B cell (primary cell): ENCODE measurements around the gene GPM6B. TPM values are rescaled to one million over a fixed set of nuclear protein-coding genes. Genes with fewer than 3 reads are reported as not detected.

ENCODE experiments used
- ATAC-seq: fragments of 200-7000 bp; cut with Tn5 transposase; one replicate; pipeline ENCODE4 v1.10.0; 2021; ENCODE audit warnings: low read depth, mild to moderate bottlenecking, moderate number of reproducible peaks, moderate library complexity
- CTCF ChIA-PET: fragments of 350-600 bp; sonication (Branson Sonifier 250); formaldehyde crosslinking; loops from one replicate; lab custom pipeline; 2021; ENCODE audit warnings: antibody characterized with exemption, inconsistent platforms; lab: Charles Lee
- POLR2A ChIA-PET: fragments of 350-600 bp; sonication (Branson Sonifier 250); formaldehyde crosslinking; loops from one replicate; lab custom pipeline; 2021; ENCODE audit warnings: antibody characterized with exemption; lab: Charles Lee
- DNase-seq: peaks from one replicate; pipeline ENCODE4 v3.0.0; 2013
- H2AFZ ChIP-seq: 2 replicates; pipeline ENCODE4 v1.6.1; 2012; ENCODE audit warnings: mild to moderate bottlenecking, low read depth, low read length; ENCODE audit not compliant: insufficient read depth, poor library complexity, severe bottlenecking
- H3K27ac ChIP-seq, 2 donors: 1 replicate in 1 of 2; 2 replicates in 1 of 2; pipeline ENCODE4 v1.5.1; 2012 to 2013; ENCODE audit warnings: low read length in 2 of 2, mild to moderate bottlenecking in 2 of 2, moderate library complexity in 1 of 2
- H3K27me3 ChIP-seq, 4 experiments: fragments of 200-600 bp in 1 of 4; sonication (generic) in 1 of 4; replicated peaks in 1 of 4; 1 replicate in 2 of 4; 2 replicates in 2 of 4; pipeline versions ENCODE4 v1.6.1 to v1.7.0; 2013 to 2016; ENCODE audit warnings: low read length in 3 of 4, mild to moderate bottlenecking in 2 of 4, mixed read lengths in 1 of 4, moderate library complexity in 1 of 4; ENCODE audit not compliant: insufficient read depth in 4 of 4, control insufficient read depth in 3 of 4; ENCODE audit errors: control extremely low read depth in 1 of 4
- H3K36me3 ChIP-seq, 2 experiments: replicated peaks in 1 of 2; 1 replicate in 1 of 2; 2 replicates in 1 of 2; pipeline versions ENCODE4 v1.6.1 to v1.7.1; 2013; ENCODE audit warnings: low read length in 1 of 2; ENCODE audit not compliant: insufficient read depth in 2 of 2, control insufficient read depth in 1 of 2; ENCODE audit errors: control extremely low read depth in 1 of 2, extremely low read depth in 1 of 2
- H3K4me1 ChIP-seq, 2 donors: fragments of 200-600 bp in 1 of 2; sonication (generic) in 1 of 2; 1 replicate in 1 of 2; 2 replicates in 1 of 2; pipeline versions ENCODE4 v1.5.1 to v1.6.1; 2013 to 2017; ENCODE audit warnings: low read length in 2 of 2; ENCODE audit not compliant: control insufficient read depth in 2 of 2, insufficient read depth in 2 of 2
- H3K4me2 ChIP-seq: replicated peaks from 2 replicates; pipeline ENCODE3; 2012; ENCODE audit warnings: mild to moderate bottlenecking, low read depth, low read length; ENCODE audit not compliant: poor library complexity, severe bottlenecking
- H3K4me3 ChIP-seq, 5 experiments: fragments of 200-600 bp in 1 of 5; sonication (generic) in 1 of 5; 1 replicate in 3 of 5; 2 replicates in 2 of 5; pipeline versions ENCODE4 v1.5.1 to v1.7.0; 2011 to 2016; ENCODE audit warnings: low read length in 4 of 5, mild to moderate bottlenecking in 4 of 5, low read depth in 2 of 5, control low read depth in 1 of 5, moderate library complexity in 1 of 5; ENCODE audit not compliant: insufficient read depth in 1 of 5; ENCODE audit errors: control extremely low read depth in 1 of 5, extremely low read depth in 1 of 5
- H3K79me2 ChIP-seq: fragments of 200-600 bp; sonication (generic); one replicate; pipeline ENCODE4 v1.6.0; 2016; ENCODE audit warnings: low read length; ENCODE audit not compliant: control insufficient read depth, insufficient read depth
- H3K9ac ChIP-seq: fragments of 200-600 bp; sonication (generic); 2 replicates; pipeline ENCODE4 v1.6.1; 2017; ENCODE audit warnings: mild to moderate bottlenecking, low read length, moderate library complexity
- H3K9me3 ChIP-seq, 3 donors: one replicate each; pipeline versions ENCODE4 v1.6.1 to v1.7.1; 2013; ENCODE audit warnings: low read length in 2 of 3; ENCODE audit not compliant: control insufficient read depth in 2 of 3, insufficient read depth in 1 of 3; ENCODE audit errors: control extremely low read depth in 1 of 3
- H4K20me1 ChIP-seq: 2 replicates; pipeline ENCODE4 v1.6.0; 2012; ENCODE audit warnings: mild to moderate bottlenecking, low read length; ENCODE audit not compliant: insufficient read depth, control insufficient read depth, poor library complexity, severe bottlenecking
- H3K27ac Mint-ChIP-seq: one replicate; pipeline ENCODE4 v1.8.0; 2021; ENCODE audit warnings: mixed read lengths
- H3K27me3 Mint-ChIP-seq: one replicate; pipeline ENCODE4 v1.8.0; 2021; ENCODE audit warnings: mixed read lengths
- H3K4me1 Mint-ChIP-seq: one replicate; pipeline ENCODE4 v1.8.0; 2021; ENCODE audit warnings: mixed read lengths
- H3K4me3 Mint-ChIP-seq: one replicate; pipeline ENCODE4 v1.8.0; 2021; ENCODE audit warnings: mixed read lengths
- H3K9me3 Mint-ChIP-seq: one replicate; pipeline ENCODE4 v1.8.0; 2022; ENCODE audit warnings: mixed read lengths; ENCODE audit not compliant: insufficient read depth
- CTCF ChIP-seq: fragments of 200-600 bp; IDR thresholded peaks from one replicate; pipeline ENCODE4 v1.8.0; 2022; ENCODE audit warnings: antibody characterized with exemption, mild to moderate bottlenecking
- EZH2 ChIP-seq: IDR thresholded peaks from 2 replicates; pipeline ENCODE4 v1.6.1; 2012; ENCODE audit warnings: borderline replicate concordance, low read depth, mild to moderate bottlenecking, moderate library complexity, low read length; ENCODE audit not compliant: insufficient read depth, poor library complexity, severe bottlenecking
- WGBS: methylation state at CpG from one replicate; pipeline ENCODE4 v1.1.5; 2013; ENCODE audit warnings: missing lambda C conversion rate; ENCODE audit not compliant: insufficient coverage; 5-methylcytosine and 5-hydroxymethylcytosine counted together
- intact Hi-C: fragments of 100-400 bp; cut with micrococcal nuclease; formaldehyde crosslinking; loops from one replicate; pipeline ENCODE4 v1.10.0; 2022
- polyA plus RNA-seq: library from polyadenylated mRNA; depleted of rRNA; stranded (reverse); fragments of >200 nt; gene quantifications from 2 replicates; pipeline ENCODE4 v1.2.3, GENCODE V29; 2012
- total RNA-seq, 2 donors: library from RNA; stranded (reverse); fragments of 120-200 nt in 1 of 2; gene quantifications; 1 replicate in 1 of 2; 2 replicates in 1 of 2; pipeline versions ENCODE4 v1.2.3 to v1.2.4, GENCODE V29; 2013 to 2022

The GPM6B gene
- total and polyA plus RNA-seq, 2 donors (not counting 1 experiment from before 2014, with no cell fraction given): not detected

- Histone ChIP-seq H3K9me3 (no peaks in the 10 kb centered on the region), H2AFZ (no peak overlapping the region), H3K27me3 (no peaks in the 10 kb centered on the region), H3K27ac (no peak overlapping the region), H3K9ac (no peak overlapping the region), H3K36me3 (peaks cover 0 to 75% of the 10 kb centered on the region in 2 experiments), H4K20me1 (peaks cover 6% of the 10 kb centered on the region), H3K4me1 (peaks cover 18 to 22% of the 10 kb centered on the region in 2 donors), H3K4me3 (no peak overlapping the region), H3K79me2 (peaks cover 3% of the 10 kb centered on the region), H3K4me2 (no peak overlapping the region)
- Mint-ChIP-seq H3K4me3 (no peak overlapping the region), H3K27ac (no peak overlapping the region), H3K27me3 (no peaks in the 10 kb centered on the region), H3K9me3 (no peaks in the 10 kb centered on the region), H3K4me1 (peaks cover 33% of the 10 kb centered on the region)
- ChIA-PET CTCF (interaction anchor here (1.0 kb wide), 1 partner anchor 10 kb away, joined by 3 read pairs; no protein-coding TSS in a partner anchor), POLR2A (no interaction called here)
- WGBS: 83% methylated on average over 4 of the region's 6 CpGs
- no peak for DNase-seq
- TF ChIP-seq CTCF (no peak), EZH2 (no peak)
- intact Hi-C loops: no loop called here
- ATAC-seq: no peak
Measured at GRCh38 chrX:13764765-13765164, 52.1 kb downstream of the GPM6B start.

- no CpG with 5 or more reads among the region's 7 CpGs for WGBS
- ChIA-PET POLR2A (no interaction called here), CTCF (interaction anchor here (1.0 kb wide), 1 partner anchor 9 kb away, joined by 3 read pairs; no protein-coding TSS in a partner anchor)
- Mint-ChIP-seq H3K27ac (no peak overlapping the region), H3K9me3 (no peaks in the 10 kb centered on the region), H3K4me3 (no peak overlapping the region), H3K27me3 (no peaks in the 10 kb centered on the region), H3K4me1 (peaks cover 36% of the 10 kb centered on the region)
- H3K9me3 ChIP-seq: no peaks in the 10 kb centered on the region
- no peak overlapping the region for H3K4me2 ChIP-seq
- H3K36me3 ChIP-seq: peaks cover 0 to 70% of the 10 kb centered on the region in 2 experiments
- peaks cover 6% of the 10 kb centered on the region for H4K20me1 ChIP-seq
- ATAC-seq (no peak), DNase-seq (no peak)
- peaks cover 23 to 27% of the 10 kb centered on the region in 2 donors for H3K4me1 ChIP-seq
- peaks cover 3% of the 10 kb centered on the region for H3K79me2 ChIP-seq
- H3K9ac ChIP-seq: no peak overlapping the region
- H2AFZ ChIP-seq: no peak overlapping the region
- no peak for TF ChIP-seq EZH2
- no peak for TF ChIP-seq CTCF
- H3K27ac ChIP-seq: no peak overlapping the region
- no peak overlapping the region for H3K4me3 ChIP-seq
- H3K27me3 ChIP-seq: no peaks in the 10 kb centered on the region
- intact Hi-C loops: no loop called here
Measured at GRCh38 chrX:13764281-13764680, 52.6 kb downstream of the GPM6B start.
